DOHH2 (cell line): ENCODE results near the gene STPG4.

Experiments used
- EZH2phosphoT487 ChIP-seq: fragments of 200-600 bp; sonication (generic); IDR thresholded peaks from 2 replicates; pipeline ENCODE4 v1.6.1; 2017; ENCODE audit warnings: borderline replicate concordance, mild to moderate bottlenecking, antibody characterized with exemption, low read length, moderate library complexity, mixed read lengths
- TF ChIP-seq, protein P1 (sequence below): fragments of 200-600 bp; sonication (generic); IDR thresholded peaks from one replicate; pipeline ENCODE4 v1.5.1; 2014; ENCODE audit warnings: antibody characterized with exemption, mild to moderate bottlenecking, low read depth, low read length; ENCODE audit not compliant: poor library complexity, severe bottlenecking

DNA sequence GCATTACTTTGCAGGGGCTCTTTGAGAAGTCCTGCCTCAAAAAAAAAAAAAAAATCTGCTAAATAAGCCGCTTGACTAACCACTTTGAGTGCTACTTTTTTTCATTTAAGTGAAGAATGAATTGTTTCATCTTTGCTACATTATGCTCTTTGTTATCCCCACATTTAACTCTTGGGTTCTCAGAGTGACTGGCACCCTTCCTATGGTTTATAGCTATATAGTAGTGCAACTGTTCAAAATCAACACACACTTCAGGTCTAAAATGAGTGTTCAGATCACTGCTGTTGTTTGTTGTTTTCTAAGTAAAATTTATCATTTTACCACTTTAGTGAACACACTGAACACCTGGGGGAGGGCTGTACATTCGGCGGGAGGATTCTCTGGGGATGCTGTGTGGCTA is 13.6 kb downstream of the STPG4 start:
- TF ChIP-seq, protein P1, sequence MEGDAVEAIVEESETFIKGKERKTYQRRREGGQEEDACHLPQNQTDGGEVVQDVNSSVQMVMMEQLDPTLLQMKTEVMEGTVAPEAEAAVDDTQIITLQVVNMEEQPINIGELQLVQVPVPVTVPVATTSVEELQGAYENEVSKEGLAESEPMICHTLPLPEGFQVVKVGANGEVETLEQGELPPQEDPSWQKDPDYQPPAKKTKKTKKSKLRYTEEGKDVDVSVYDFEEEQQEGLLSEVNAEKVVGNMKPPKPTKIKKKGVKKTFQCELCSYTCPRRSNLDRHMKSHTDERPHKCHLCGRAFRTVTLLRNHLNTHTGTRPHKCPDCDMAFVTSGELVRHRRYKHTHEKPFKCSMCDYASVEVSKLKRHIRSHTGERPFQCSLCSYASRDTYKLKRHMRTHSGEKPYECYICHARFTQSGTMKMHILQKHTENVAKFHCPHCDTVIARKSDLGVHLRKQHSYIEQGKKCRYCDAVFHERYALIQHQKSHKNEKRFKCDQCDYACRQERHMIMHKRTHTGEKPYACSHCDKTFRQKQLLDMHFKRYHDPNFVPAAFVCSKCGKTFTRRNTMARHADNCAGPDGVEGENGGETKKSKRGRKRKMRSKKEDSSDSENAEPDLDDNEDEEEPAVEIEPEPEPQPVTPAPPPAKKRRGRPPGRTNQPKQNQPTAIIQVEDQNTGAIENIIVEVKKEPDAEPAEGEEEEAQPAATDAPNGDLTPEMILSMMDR: no peak
- no peak for TF ChIP-seq EZH2phosphoT487
